GM20000 (cell line): Measurements from ENCODE around the gene RND2.
A peak's percentile ranks its signal among the peaks of the same experiment; 100 is the strongest.
"Not testable (repeated sequence)": the region's sequence is repeated elsewhere in the genome, so short reads cannot be mapped to it uniquely, and the experiment has no call there.

Source experiments
- DNase-seq: peaks from one replicate; pipeline ENCODE4 v3.0.0; 2012; ENCODE audit warnings: low spot score
- CTCF ChIP-seq: IDR thresholded peaks from 2 replicates; pipeline ENCODE4 v1.5.1; 2012; ENCODE audit warnings: mild to moderate bottlenecking, control low read depth; ENCODE audit errors: extremely low read depth, missing control alignments

RND2 gene

GRCh38 chr17:42997984-42998938 lies 26.8 kb upstream of the RND2 start, which contains the start of gene RPL27:
Gene RPL27 (plus strand): TSS chr17:42998419. CDS start chr17:42998751, 332 bp downstream.
- peak; percentile 91 for DNase-seq
- TF ChIP-seq CTCF: peak; percentile 78

- TF ChIP-seq CTCF: no peak
- no peak for DNase-seq
Observed at GRCh38 chr17:42999003-42999525, 26.0 kb upstream of the RND2 start.

- not testable (repeated sequence) for DNase-seq
Observed at GRCh38 chr17:43000894-43001293, 24.1 kb upstream of the RND2 start.

DNA sequence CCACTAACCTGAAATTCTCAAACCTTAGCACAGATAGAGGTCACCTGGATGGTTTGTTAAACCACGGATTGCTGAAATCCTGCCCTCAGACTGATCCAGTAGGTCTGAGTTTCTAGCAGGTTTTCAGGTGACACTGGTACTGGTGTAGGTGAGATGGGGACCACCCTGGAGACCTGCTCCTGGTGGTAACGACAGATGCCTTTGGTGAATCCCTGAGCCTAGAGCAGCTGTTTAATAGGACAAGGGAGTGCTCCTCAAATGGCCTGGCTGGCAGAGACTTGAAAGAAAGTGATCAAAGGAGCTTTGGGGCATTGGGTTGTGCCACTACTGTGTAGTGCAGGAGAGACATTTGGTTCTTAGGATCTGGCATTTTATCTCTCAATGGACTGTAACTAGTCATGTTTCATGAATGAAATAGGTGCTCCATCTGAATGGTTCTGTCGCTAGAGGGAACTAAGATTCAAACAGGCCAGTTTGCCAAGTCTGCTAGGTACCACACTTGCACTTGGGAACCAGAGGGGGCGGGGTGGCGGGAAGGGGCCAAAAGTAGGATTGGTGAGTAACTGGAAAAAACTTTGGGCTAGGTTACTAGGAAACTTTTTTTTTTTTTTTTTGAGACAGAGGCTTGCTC lies 21.4 kb upstream of the RND2 start:
- no peak for TF ChIP-seq CTCF
- no peak for DNase-seq

GRCh38 chr17:43006639-43007551 lies 18.1 kb upstream of the RND2 start, which contains the start of gene IFI35:
Gene IFI35 (plus strand): TSS chr17:43006784. CDS start chr17:43006948, 164 bp downstream.
- peak; percentile 1 for TF ChIP-seq CTCF
- peak; percentile 85 for DNase-seq

DNA sequence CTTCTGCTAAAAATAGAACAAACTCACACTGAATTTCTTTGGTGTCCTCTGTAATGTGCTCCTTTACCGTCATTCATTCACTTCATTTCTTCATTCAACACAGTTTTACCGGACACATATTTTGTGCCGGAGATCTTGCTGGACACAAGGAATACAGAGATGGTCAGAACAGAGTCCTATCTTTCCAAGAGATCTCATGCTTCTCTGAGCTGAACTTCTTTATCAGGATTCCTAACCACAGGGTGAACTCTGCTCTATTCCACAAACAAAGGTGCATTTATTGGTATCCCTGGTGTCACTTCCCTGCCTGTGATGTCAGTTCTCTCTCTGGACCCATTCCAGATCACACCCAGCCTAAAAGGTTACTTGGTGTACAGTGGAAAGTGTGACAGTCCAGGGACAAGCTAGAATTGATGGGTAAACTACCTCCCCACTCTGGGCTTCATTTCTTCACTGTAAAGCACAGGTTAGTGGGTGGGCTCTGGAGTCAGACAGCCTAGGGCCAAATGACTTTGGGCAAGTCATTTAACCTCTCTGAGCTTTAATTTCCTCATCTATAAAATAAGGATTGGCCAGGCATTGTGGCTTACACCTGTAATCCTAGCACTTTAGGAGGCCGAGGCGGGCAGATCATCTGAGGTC lies 14.2 kb upstream of the RND2 start:
- no peak for TF ChIP-seq CTCF
- no peak for DNase-seq
